Tibial nerve (tissue), 4 donors: ENCODE data around the gene PRPF6.

Experiments
- EP300 ChIP-seq, 2 donors: sonication (generic); formaldehyde crosslinking; IDR thresholded peaks; one replicate each; pipeline ENCODE4 v1.6.1; 2017; ENCODE audit warnings: antibody characterized with exemption in 2 of 2, mild to moderate bottlenecking in 1 of 2
- POLR2A ChIP-seq, 2 donors: fragments of 450-650 bp; IDR thresholded peaks; one replicate each; pipeline ENCODE4 v1.6.1; 2017; ENCODE audit warnings: antibody characterized with exemption in 2 of 2, mild to moderate bottlenecking in 2 of 2, moderate library complexity in 2 of 2
- TF ChIP-seq, protein P1 (sequence below), 5 experiments: fragments of 200-600 bp in 3 of 5; fragments of 450-650 bp in 2 of 5; sonication (generic) in 3 of 5; IDR thresholded peaks; one replicate each; pipeline ENCODE4 v1.5.1; 2016 to 2019; ENCODE audit warnings: antibody characterized with exemption in 5 of 5, mild to moderate bottlenecking in 3 of 5, moderate library complexity in 2 of 5

DNA sequence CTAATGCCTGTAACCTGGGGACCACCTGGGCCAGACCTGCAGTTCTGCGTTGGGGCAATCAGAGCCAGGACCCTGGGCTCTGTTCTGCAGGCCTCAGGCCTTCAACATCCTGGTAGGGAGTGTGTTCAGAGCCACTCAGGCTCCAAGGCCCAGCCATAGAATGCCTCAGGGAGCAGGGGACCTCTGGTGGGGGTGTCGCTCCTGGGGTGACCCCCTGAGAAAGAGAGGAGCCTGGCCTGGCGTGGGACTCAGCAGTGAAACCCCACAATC, 37.2 kb upstream of the PRPF6 start:
- no peak for TF ChIP-seq POLR2A (IDR thresholded peaks at IDR 0.05)
- TF ChIP-seq, protein P1, sequence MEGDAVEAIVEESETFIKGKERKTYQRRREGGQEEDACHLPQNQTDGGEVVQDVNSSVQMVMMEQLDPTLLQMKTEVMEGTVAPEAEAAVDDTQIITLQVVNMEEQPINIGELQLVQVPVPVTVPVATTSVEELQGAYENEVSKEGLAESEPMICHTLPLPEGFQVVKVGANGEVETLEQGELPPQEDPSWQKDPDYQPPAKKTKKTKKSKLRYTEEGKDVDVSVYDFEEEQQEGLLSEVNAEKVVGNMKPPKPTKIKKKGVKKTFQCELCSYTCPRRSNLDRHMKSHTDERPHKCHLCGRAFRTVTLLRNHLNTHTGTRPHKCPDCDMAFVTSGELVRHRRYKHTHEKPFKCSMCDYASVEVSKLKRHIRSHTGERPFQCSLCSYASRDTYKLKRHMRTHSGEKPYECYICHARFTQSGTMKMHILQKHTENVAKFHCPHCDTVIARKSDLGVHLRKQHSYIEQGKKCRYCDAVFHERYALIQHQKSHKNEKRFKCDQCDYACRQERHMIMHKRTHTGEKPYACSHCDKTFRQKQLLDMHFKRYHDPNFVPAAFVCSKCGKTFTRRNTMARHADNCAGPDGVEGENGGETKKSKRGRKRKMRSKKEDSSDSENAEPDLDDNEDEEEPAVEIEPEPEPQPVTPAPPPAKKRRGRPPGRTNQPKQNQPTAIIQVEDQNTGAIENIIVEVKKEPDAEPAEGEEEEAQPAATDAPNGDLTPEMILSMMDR (IDR thresholded peaks at IDR 0.05) = no peak
- TF ChIP-seq EP300 (IDR thresholded peaks at IDR 0.05) = no peak
